ENCODE measurements around the gene ZNF385B.

Gene ZNF385B

DNA sequence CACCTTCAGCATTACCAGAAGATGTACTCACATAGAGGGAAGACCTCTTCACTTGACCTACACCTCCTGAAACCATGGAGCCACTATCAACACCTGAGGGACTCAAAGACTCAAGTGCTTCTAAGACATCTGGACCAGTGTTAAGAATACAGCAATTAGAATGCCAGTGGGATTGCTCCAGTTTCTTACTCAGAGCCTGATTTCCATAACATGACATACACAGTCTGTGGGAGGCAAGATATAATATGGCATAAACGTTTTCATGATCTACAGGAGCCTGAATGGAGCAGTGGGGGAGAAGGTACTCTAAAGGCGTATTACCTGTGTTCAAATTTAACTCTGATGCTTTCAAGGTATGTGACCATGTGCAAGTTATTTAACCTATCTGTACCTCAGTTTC is 57.2 kb downstream of the ZNF385B start:
- H3K4me3 ChIP-seq (ENCODE audit: low read depth, low read length) = no peak overlapping the region
- TF ChIP-seq, protein P1, sequence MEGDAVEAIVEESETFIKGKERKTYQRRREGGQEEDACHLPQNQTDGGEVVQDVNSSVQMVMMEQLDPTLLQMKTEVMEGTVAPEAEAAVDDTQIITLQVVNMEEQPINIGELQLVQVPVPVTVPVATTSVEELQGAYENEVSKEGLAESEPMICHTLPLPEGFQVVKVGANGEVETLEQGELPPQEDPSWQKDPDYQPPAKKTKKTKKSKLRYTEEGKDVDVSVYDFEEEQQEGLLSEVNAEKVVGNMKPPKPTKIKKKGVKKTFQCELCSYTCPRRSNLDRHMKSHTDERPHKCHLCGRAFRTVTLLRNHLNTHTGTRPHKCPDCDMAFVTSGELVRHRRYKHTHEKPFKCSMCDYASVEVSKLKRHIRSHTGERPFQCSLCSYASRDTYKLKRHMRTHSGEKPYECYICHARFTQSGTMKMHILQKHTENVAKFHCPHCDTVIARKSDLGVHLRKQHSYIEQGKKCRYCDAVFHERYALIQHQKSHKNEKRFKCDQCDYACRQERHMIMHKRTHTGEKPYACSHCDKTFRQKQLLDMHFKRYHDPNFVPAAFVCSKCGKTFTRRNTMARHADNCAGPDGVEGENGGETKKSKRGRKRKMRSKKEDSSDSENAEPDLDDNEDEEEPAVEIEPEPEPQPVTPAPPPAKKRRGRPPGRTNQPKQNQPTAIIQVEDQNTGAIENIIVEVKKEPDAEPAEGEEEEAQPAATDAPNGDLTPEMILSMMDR (IDR thresholded peaks at IDR 0.05; ENCODE audit: low read depth, low read length) = no peak

DNA sequence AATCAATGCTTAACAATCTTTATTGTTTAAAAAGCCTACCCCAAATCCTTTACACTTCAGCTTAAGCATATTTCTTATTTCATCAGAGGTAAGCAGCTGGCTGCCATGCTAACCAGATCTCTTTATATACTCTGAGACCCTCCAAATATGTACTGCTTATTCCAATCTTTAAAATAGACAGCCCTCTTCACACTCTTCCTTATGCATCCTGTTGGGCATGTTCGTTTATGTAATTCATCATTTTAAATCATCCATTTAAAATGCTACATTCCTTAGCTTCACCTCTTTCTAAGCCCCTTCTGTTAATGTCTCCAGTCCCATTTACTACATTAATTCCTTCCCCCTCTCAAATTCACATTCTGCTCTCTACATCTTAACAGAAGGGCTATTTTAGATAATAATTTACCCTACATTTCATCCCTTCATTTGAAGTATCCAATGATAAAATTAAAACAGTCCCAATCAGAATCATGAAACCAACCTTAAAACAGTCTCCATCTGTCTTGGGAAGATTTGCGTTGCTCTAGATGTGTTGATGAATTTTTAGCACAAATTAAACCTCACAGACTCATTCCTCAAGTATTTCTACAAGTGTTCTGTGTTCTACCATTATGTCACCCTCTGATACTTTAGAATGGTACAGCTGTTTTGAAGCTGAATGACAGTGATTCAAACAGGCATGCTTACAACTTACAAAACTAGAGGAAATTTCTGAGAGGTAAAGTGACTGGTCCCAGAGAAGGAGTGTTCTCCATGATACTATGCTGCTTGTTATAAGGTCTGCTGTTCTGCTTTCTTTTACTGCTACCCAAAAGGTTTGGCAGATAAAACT is 59.1 kb downstream of the ZNF385B start:
- TF ChIP-seq, protein P1 (IDR thresholded peaks at IDR 0.05; ENCODE audit: low read depth, low read length) = no peak
- no peak overlapping the region for H3K4me3 ChIP-seq (ENCODE audit: low read depth, low read length)

DNA sequence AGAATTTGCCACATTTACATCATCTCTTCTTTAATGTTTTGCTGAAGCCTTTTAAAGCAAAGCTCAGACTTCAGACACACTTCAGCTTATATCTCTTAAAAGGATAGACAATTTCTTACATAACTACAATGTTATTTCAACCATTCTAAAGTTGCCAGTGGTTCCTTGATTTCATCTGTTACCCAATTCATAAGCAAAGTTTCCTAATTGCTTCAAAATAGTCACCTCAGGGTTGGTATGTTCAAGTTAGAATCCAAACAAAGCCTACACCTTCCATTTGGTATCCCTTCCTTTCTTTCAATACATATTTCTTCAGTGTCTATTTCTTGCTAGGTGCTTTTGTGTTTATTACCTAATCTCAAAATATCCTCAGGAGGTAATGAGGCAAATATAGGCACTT is 60.6 kb downstream of the ZNF385B start:
- H3K4me3 ChIP-seq (ENCODE audit: low read depth, low read length) = no peak overlapping the region
- TF ChIP-seq, protein P1 (IDR thresholded peaks at IDR 0.05; ENCODE audit: low read depth, low read length) = no peak

DNA sequence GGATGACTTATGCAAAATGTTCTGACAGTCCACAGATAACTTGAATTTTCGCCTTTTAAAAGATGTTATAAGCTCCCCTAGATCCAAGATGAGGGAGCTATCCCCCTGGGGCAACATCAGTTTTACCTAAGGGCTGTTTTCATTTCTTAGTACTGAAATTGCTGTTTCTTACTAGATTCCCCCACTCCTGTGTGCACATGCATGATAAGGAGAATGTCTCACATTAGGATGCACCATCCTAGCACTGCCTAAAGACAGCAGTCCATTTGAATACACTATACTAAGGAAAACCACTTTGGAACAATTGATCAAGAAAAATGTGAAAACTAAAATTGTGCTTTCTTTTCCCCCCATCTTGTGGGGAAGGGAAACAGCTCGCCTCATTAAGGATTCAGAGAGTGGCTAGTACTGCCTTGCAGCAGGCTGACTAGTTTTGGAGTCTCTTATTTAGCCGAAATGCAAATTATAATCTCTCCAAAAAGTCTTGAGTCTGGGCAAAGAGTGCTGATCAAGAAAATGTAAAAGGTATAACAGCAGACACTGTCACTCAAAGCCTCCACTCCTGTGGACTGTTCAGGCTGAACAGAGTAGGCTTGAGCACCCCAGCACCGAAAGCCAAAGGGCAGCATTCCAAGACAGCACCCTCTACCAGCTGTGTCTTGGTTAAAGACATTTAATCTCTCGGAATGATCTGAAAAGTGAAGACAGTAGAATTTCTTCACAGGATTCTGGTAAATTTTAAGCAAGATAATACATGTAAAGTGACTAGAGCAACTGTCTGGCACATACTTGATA is 65.0 kb downstream of the ZNF385B start:
- TF ChIP-seq, protein P1 (IDR thresholded peaks at IDR 0.05; ENCODE audit: low read depth, low read length) = no peak
- H3K4me3 ChIP-seq (ENCODE audit: low read depth, low read length) = no peak overlapping the region

DNA sequence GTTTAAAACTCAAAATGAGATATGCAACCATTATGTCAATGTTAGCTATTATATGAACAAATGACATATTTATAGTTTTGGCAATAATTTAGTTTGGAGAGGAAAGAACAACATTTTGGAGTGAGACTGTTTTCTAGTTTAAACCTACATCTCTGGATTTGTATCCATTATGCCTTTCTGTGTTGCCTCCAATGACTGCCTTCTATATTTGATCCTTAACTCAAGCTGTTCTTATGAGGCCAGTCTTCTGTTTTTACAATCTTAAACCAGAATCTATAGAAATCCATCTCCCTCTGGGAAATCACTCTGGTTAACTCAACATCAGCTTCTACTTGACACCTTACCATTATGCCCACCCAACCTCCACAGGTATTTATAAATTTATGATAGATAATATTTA is 67.5 kb downstream of the ZNF385B start:
- no peak overlapping the region for H3K4me3 ChIP-seq (ENCODE audit: low read depth, low read length)
- TF ChIP-seq, protein P1 (IDR thresholded peaks at IDR 0.05; ENCODE audit: low read depth, low read length) = no peak

DNA sequence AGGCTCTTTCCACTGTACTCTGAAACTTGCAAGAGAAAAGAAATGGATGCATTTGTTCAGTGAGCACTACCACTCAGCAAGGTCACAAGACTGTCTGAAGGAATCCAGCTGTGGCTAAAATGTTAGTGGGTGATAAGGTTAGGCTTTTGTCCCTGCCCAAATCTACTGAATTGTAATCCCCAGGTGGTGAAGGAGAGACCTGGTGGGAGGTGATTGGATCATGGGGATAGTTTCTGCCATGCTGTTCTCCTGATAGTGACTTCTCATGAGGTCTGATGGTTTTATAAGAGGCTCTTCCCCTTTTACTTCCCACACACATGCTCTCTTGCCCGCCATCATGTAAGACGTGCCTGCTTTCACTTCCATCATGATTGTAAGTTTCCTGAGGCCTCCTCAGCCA is 68.2 kb downstream of the ZNF385B start:
- TF ChIP-seq, protein P1 (IDR thresholded peaks at IDR 0.05; ENCODE audit: low read depth, low read length) = no peak
- H3K4me3 ChIP-seq (ENCODE audit: low read depth, low read length) = no peak overlapping the region
